Activated naive CD8-positive, alpha-beta T cell treated with anti-CD3 and anti-CD28 coated beads, Interleukin-2, amount 10 ng/mL, durations not matched to agents 7 days and 5 days (primary cell): Measurements from ENCODE around the gene PRKG1. TPM values are rescaled to one million over a fixed set of nuclear protein-coding genes. Genes with fewer than 3 reads are reported as not detected.

Source experiments
- ATAC-seq: fragments of 150-1000 bp; cut with Tn5 transposase; one replicate; pipeline ENCODE4 v1.10.0; 2021; ENCODE audit warnings: low read depth, moderate library complexity
- POLR2A ChIA-PET: fragments of 350-600 bp; sonication (Branson Sonifier 250); formaldehyde crosslinking; loops from one replicate; lab custom pipeline; 2021; ENCODE audit warnings: antibody characterized with exemption; lab: Charles Lee
- DNase-seq: peaks from one replicate; pipeline ENCODE4 v3.0.0; 2021
- H3K27ac Mint-ChIP-seq: one replicate; pipeline ENCODE4 v1.8.0; 2022; ENCODE audit warnings: mild to moderate bottlenecking, mixed read lengths
- H3K27me3 Mint-ChIP-seq: one replicate; pipeline ENCODE4 v1.8.0; 2022; ENCODE audit warnings: mild to moderate bottlenecking, moderate library complexity, mixed read lengths
- H3K36me3 Mint-ChIP-seq: one replicate; pipeline ENCODE4 v1.8.0; 2021; ENCODE audit warnings: mild to moderate bottlenecking, mixed read lengths
- H3K4me1 Mint-ChIP-seq: one replicate; pipeline ENCODE4 v1.8.0; 2021; ENCODE audit warnings: mixed read lengths
- H3K4me3 Mint-ChIP-seq: one replicate; pipeline ENCODE4 v1.8.0; 2022; ENCODE audit warnings: mild to moderate bottlenecking, moderate library complexity, mixed read lengths
- H3K9me3 Mint-ChIP-seq: one replicate; pipeline ENCODE4 v1.8.0; 2021; ENCODE audit warnings: mixed read lengths
- total RNA-seq, 2 experiments: library from RNA; stranded (reverse); gene quantifications; one replicate each; pipeline ENCODE4 v1.2.3, GENCODE V29; 2021

The PRKG1 gene
- total RNA-seq, 2 experiments from 2014 or later = not detected

DNA sequence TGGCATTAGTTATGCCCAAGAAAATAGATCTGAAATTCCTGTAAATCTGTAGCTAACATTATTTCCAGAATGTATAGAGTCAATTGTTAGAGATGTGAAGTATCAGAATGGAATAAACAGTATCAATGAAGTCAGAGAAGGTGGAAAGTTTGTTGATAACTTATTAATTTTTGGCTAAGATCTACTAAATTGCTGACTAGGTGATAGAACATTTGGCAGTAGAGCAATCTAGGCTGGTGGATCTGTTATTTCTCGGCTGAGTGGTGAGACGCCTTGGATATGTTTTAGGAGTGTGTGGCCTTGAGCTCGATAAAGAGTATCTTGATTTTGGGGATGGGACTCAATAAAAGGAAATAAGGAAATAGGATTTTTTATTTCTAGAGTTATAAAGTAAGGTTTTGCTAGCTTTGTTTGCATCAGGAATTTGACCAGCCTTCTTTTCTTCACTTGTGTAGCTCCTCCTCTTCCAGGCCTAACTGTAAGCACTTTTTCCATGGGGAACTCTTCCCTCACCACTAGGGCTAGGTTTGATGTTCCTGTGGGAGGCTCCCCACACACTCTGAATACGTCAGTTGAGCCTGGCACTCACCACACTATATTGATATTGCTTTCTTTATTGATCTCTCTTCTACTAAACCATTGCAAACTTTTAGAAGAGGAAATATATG is 711.9 kb downstream of the PRKG1 start:
- Mint-ChIP-seq H3K27ac (no peak overlapping the region), H3K9me3 (no peaks in the 10 kb centered on the region), H3K4me1 (no peaks in the 10 kb centered on the region), H3K27me3 (no peaks in the 10 kb centered on the region), H3K36me3 (no peaks in the 10 kb centered on the region), H3K4me3 (no peak overlapping the region)
- ATAC-seq = no peak
- no peak for DNase-seq
- POLR2A ChIA-PET = no interaction called here

DNA sequence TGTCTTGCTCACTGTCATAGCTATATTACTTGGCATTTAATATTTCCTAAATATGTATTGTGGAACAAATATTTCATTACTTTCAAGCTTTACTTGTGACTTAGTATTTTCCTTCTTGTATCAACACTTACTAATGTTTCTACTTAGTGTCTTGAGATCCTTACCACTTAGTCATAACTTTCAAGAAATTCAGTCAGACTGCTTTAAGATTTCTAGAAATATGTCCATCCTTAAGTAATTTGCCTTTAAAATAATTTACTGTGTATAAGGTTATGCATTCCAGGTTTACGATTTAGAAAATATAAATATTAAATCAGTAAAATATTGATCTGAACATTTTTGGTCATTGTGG is 712.4 kb downstream of the PRKG1 start:
- no peaks in the 10 kb centered on the region for H3K36me3 Mint-ChIP-seq
- H3K4me3 Mint-ChIP-seq = no peak overlapping the region
- no peaks in the 10 kb centered on the region for H3K27me3 Mint-ChIP-seq
- H3K9me3 Mint-ChIP-seq = peaks cover 4% of the 10 kb centered on the region
- no peak for DNase-seq
- H3K27ac Mint-ChIP-seq = no peak overlapping the region
- POLR2A ChIA-PET = no interaction called here
- ATAC-seq = no peak
- no peaks in the 10 kb centered on the region for H3K4me1 Mint-ChIP-seq

DNA sequence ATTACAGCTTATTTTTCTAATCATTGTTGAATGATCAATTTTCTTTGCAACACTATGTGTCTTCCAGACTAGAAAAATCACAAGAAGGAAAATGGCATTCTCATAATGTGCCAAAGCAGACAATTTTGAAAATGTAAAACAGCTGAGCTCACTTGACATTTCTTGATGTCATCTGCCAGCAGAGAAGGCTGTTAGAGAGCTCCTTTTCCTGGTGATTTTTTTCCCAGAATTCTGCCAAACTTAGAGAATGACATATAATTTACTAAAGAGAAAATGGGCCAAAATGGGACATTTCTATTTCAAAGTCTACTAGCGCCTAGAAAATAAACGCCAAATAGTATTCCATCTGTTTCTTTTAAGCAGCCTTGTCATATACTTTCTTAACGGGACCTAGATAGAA is 714.0 kb downstream of the PRKG1 start:
- ATAC-seq (no peak), DNase-seq (no peak)
- no peaks in the 10 kb centered on the region for H3K36me3 Mint-ChIP-seq
- POLR2A ChIA-PET = no interaction called here
- H3K27me3 Mint-ChIP-seq = no peaks in the 10 kb centered on the region
- H3K9me3 Mint-ChIP-seq = peaks cover 7% of the 10 kb centered on the region
- no peaks in the 10 kb centered on the region for H3K4me1 Mint-ChIP-seq
- H3K4me3 Mint-ChIP-seq = no peak overlapping the region
- no peak overlapping the region for H3K27ac Mint-ChIP-seq

DNA sequence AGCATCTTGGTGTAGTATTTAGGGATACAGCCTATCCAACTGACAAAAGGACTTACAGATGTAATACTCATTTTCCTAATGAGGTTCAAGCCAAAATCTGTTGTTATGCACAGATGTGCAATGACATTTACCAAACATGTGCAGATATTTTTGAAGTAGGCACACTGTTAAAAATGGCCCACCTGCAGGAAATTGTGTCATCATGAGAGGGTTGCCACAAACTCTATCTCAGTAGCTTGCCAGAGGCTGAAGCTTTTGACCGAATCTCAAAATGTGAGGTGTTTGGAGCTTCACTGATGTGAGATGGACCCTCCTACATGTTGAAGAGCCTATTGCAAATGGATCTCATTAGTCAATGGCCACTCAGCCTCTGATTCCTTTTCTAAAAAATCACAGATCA is 714.8 kb downstream of the PRKG1 start:
- Mint-ChIP-seq H3K27me3 (no peaks in the 10 kb centered on the region), H3K36me3 (no peaks in the 10 kb centered on the region), H3K4me1 (no peaks in the 10 kb centered on the region), H3K27ac (no peak overlapping the region), H3K4me3 (no peak overlapping the region), H3K9me3 (peaks cover 8% of the 10 kb centered on the region)
- ATAC-seq (no peak), DNase-seq (no peak)
- POLR2A ChIA-PET = no interaction called here

DNA sequence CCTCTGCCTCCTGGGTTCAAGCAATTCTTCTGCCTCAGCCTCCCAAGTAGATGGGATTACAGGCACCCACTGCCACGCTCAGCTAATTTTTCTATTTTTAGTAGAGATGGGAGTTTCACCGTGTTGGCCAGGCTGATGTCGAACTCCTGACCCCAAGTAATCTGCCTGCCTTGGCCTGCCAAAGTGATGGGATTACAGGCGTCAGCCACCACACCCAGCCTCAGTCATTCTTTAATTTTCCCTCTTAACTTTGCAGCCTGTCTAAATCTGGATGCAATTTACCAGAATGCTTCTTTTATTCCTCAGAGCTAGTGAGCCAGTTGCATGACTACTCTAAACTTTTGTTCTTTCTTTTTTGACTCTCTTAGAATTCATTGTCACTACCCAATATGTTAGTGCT is 715.6 kb downstream of the PRKG1 start:
- H3K27me3 Mint-ChIP-seq = no peaks in the 10 kb centered on the region
- POLR2A ChIA-PET = no interaction called here
- no peak overlapping the region for H3K4me3 Mint-ChIP-seq
- H3K4me1 Mint-ChIP-seq = no peaks in the 10 kb centered on the region
- no peak for ATAC-seq
- no peak for DNase-seq
- no peak overlapping the region for H3K27ac Mint-ChIP-seq
- H3K36me3 Mint-ChIP-seq = no peaks in the 10 kb centered on the region
- peaks cover 8% of the 10 kb centered on the region for H3K9me3 Mint-ChIP-seq

DNA sequence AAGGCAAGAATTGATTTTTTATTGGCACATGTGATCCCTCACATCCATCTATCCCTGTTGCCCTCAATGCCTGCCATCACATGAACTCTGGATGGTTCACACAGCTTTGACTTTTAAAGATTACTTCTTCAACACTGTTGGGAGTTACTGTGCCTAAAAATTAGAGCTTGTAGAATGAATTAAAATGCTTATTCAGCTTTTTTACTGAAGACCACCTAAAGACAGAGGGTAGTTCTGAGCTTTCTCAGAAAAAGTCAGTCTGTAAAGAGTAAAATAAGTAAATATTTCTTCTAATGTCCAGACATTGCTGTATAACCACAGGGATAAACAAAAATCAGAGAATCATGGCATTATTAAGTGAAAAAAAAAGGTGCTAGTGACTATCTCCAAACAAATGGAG is 718.4 kb downstream of the PRKG1 start:
- no peaks in the 10 kb centered on the region for H3K27me3 Mint-ChIP-seq
- DNase-seq (no peak), ATAC-seq (no peak)
- no peaks in the 10 kb centered on the region for H3K36me3 Mint-ChIP-seq
- POLR2A ChIA-PET = no interaction called here
- no peak overlapping the region for H3K4me3 Mint-ChIP-seq
- H3K27ac Mint-ChIP-seq = no peak overlapping the region
- H3K4me1 Mint-ChIP-seq = no peaks in the 10 kb centered on the region
- peaks cover 8% of the 10 kb centered on the region for H3K9me3 Mint-ChIP-seq

DNA sequence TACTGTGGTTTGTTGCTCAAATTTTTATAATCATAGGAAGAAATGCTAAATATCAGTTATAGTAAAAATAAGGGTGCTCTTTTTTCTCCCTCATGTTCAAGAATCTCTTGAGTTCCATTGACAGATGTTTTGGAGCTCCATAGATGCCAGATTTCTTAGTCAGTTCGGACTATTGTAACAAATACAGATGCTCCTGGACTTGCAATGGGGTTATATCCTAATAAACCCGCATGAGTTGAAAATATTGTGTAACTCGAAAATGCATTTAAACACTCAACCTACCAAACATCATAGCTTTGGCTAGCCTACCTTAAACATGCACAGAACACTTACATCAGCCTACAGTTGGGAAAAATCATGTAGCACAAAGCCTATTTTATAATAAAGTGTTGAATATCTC is 725.8 kb downstream of the PRKG1 start:
- H3K4me1 Mint-ChIP-seq = no peaks in the 10 kb centered on the region
- no peaks in the 10 kb centered on the region for H3K9me3 Mint-ChIP-seq
- no peak overlapping the region for H3K27ac Mint-ChIP-seq
- H3K4me3 Mint-ChIP-seq = no peak overlapping the region
- ATAC-seq = no peak
- H3K36me3 Mint-ChIP-seq = no peaks in the 10 kb centered on the region
- POLR2A ChIA-PET = no interaction called here
- no peak for DNase-seq
- H3K27me3 Mint-ChIP-seq = peaks cover 3% of the 10 kb centered on the region

DNA sequence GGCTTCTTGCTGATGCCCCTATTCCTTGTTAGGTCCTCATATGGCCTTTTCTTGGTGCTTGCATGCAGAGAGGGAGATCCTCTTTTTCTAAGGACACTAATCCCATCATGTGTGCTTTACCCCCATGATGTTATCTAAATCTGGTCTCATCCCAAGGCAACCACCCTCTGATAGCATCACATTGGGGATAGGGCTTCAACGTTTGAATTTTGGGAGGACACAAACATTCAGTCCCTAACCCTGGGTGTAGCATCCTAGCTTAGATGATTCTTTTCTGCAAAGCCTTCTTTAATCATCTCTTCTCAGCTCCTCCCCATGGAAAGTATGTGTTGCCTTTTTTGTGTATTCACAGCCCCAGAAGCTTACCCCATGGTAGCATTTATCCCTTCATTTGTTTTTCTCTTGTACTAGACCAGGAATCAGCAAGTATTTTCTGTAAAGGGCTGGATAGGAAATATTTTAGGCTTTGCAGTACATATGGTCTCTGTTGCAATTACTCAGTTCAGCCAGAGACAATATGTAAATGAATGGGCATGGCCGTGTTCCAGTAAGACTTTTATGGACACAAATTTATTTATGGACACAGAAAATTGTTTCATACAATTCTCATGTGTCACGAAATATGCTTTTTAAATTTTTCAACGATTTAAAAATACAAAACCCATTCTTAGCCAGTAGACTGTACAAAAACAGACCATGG is 726.6 kb downstream of the PRKG1 start:
- Mint-ChIP-seq H3K4me3 (no peak overlapping the region), H3K9me3 (no peaks in the 10 kb centered on the region), H3K4me1 (no peaks in the 10 kb centered on the region), H3K36me3 (no peaks in the 10 kb centered on the region), H3K27ac (no peak overlapping the region), H3K27me3 (peaks cover 3% of the 10 kb centered on the region)
- POLR2A ChIA-PET = no interaction called here
- no peak for ATAC-seq
- no peak for DNase-seq

DNA sequence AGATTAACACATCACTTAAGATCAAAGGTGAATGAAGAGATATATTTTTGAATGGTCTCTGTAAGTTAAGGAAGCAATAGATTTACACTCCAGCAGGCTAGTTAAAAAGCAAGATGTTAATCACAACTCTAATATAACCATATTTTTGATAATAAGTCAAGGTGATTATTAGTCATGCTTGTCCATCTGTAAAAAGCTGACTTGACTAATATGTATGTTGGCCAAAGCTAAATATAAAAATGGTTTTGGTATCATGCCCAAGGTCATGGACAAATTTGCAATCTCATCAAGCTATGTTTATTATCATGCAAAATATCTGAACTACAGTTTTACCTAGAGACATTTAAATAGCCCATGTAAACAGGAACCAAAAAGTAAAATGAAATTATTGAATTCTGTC is 727.7 kb downstream of the PRKG1 start:
- POLR2A ChIA-PET = no interaction called here
- DNase-seq = no peak
- no peak for ATAC-seq
- Mint-ChIP-seq H3K4me1 (no peaks in the 10 kb centered on the region), H3K9me3 (no peaks in the 10 kb centered on the region), H3K27ac (no peak overlapping the region), H3K27me3 (peaks cover 3% of the 10 kb centered on the region), H3K36me3 (no peaks in the 10 kb centered on the region), H3K4me3 (no peak overlapping the region)

DNA sequence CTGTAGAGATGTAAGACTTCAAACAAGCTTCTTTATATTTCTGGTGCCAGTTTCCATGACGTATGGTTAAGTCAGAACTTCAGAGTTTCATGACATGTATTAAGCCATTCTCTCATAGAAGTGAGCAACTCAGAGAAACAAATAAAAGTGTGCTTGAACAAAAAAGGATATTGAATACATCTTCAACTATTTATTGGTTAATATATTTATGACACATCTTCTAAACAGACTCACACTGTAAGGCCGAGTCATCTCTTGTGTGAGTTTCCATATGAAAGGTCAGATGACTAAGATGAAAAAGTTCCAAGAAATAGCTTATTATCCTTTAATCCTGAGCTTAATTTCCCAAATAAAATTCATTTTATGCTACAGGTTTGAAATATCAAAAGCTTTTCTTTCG is 730.6 kb downstream of the PRKG1 start:
- H3K9me3 Mint-ChIP-seq = no peaks in the 10 kb centered on the region
- no peaks in the 10 kb centered on the region for H3K36me3 Mint-ChIP-seq
- H3K4me3 Mint-ChIP-seq = no peak overlapping the region
- ATAC-seq = no peak
- POLR2A ChIA-PET = no interaction called here
- no peaks in the 10 kb centered on the region for H3K4me1 Mint-ChIP-seq
- H3K27me3 Mint-ChIP-seq = no peaks in the 10 kb centered on the region
- no peak for DNase-seq
- H3K27ac Mint-ChIP-seq = no peak overlapping the region

DNA sequence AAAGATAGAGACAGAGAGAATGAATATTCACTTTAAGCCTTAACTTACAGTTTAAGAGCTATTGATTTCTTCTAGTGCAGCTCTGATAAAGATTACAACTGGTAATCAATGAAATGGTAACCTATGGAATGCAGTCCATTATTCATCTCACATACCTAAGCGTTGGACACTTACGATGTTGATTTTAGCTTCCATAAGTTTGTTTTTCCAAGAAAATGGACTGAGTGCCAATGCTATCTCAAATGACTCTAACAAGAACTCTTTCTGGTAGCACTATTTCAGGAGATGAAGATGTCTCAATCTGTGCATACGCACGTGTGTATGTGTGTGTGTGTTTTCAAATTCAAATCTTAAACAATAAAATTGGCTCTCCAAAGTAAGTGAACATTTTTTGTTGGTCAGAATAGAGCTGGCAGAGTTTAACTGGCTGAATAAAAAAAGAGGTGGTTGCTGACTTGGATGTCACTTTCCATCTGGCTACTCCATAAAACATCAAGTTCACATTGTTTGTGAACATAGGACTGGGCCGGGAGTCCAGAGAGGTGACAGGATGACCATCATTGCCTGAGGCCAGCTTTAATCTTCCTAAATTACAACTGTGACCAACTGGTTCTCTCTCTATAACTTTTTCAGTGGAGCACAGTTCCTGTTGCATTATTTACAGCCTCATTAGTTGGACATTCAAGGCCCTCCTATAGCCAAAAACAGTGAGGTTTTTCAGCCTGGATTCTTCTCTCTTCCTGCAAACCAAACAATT is 732.0 kb downstream of the PRKG1 start:
- H3K27ac Mint-ChIP-seq = no peak overlapping the region
- H3K36me3 Mint-ChIP-seq = no peaks in the 10 kb centered on the region
- POLR2A ChIA-PET = interaction anchor here (0.6 kb wide), 1 partner anchor 56 kb away, joined by 4 read pairs; no protein-coding TSS in a partner anchor

DNA sequence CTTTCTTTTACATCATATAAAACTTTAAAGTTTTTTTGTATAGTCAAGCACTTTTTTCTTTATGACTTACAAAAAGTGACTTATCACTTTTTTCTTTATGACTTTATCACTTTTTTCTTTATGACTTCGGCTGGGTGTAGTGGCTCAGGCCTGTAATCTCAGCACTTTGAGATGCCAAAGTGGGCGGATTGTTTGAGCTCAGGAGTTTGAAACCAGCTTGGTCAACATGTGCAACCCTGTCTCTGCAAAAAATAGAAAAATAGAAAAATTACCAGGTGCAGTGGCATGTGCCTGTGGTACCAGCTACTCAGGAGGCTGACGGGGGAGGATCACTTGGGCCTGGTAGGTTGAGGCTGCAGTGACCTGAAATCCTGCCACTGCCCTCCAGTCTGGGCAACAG is 733.9 kb downstream of the PRKG1 start:
- no peaks in the 10 kb centered on the region for H3K36me3 Mint-ChIP-seq
- ATAC-seq (no peak), DNase-seq (no peak)
- H3K4me3 Mint-ChIP-seq = no peak overlapping the region
- no peaks in the 10 kb centered on the region for H3K4me1 Mint-ChIP-seq
- POLR2A ChIA-PET = no interaction called here
- no peaks in the 10 kb centered on the region for H3K9me3 Mint-ChIP-seq
- H3K27me3 Mint-ChIP-seq = no peaks in the 10 kb centered on the region
- H3K27ac Mint-ChIP-seq = no peak overlapping the region

More for the DNA sequence above, 732.0 kb downstream of the PRKG1 start:
- no peaks in the 10 kb centered on the region for H3K9me3 Mint-ChIP-seq
- H3K27me3 Mint-ChIP-seq = no peaks in the 10 kb centered on the region
- no peaks in the 10 kb centered on the region for H3K4me1 Mint-ChIP-seq
- no peak overlapping the region for H3K4me3 Mint-ChIP-seq
- no peak for DNase-seq
- ATAC-seq = no peak

DNA sequence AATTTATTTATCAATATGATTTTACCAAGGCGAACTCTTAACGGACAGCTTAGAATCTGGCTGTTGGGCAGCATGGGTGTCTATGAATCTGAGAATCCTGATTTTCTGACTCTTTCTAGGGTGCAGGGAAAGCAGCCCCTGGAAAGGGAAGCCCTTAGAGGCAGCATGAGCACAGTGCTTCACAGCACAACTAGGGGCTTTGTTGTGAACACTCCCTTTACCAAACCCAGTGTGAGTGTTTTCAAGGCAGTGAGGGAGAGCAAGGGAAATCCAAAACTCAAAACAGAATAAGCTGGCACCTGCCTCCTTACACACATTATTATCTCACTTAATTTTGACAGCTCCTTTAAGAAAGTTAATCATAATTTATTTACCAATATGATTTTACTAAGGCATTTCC is 741.4 kb downstream of the PRKG1 start:
- H3K27ac Mint-ChIP-seq = no peak overlapping the region
- H3K36me3 Mint-ChIP-seq = no peaks in the 10 kb centered on the region
- ATAC-seq (no peak), DNase-seq (no peak)
- peaks cover 5% of the 10 kb centered on the region for H3K27me3 Mint-ChIP-seq
- no peaks in the 10 kb centered on the region for H3K9me3 Mint-ChIP-seq
- H3K4me1 Mint-ChIP-seq = no peaks in the 10 kb centered on the region
- H3K4me3 Mint-ChIP-seq = no peak overlapping the region
- POLR2A ChIA-PET = no interaction called here

DNA sequence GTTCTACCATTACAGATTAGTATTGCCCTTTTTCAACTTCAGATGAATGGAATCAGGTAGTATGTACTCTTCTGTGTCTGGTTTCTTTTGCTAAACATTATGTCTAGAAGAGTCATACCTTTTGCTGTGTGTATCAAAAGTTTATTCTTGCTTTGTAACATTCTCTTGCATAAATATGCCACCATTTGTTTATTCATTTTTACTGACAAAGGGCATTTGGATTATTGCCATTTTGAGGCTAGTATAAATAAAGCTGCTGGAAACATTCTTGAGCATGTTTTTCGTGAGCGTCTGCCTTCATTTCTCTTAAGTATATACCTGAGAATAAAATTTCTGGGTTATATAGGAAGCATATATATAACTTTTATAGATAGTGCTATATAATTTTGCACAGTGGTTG is 746.8 kb downstream of the PRKG1 start:
- Mint-ChIP-seq H3K4me3 (no peak overlapping the region), H3K27me3 (peaks cover 2% of the 10 kb centered on the region), H3K36me3 (no peaks in the 10 kb centered on the region), H3K27ac (no peak overlapping the region), H3K9me3 (no peaks in the 10 kb centered on the region), H3K4me1 (no peaks in the 10 kb centered on the region)
- POLR2A ChIA-PET = no interaction called here
- no peak for ATAC-seq
- no peak for DNase-seq
